Measurements from ENCODE around the gene LHFPL5. TPM values are rescaled to one million over a fixed set of nuclear protein-coding genes. Genes with fewer than 3 reads are reported as not detected.

LHFPL5 gene
- total and polyA plus RNA-seq, 2 of the 13 experiments (the other 11 are each of a cell fraction or from before 2014, with no cell fraction given): 0.03 TPM; not detected in 1

- no peaks in the 10 kb centered on the region for H3K79me2 ChIP-seq (ENCODE audit: insufficient read depth, low read length)
- 37% methylated on average over 5 of the region's 5 CpGs for WGBS (ENCODE audit: low lambda C conversion rate)
- peak; percentile 40 for FAIRE-seq
- intact Hi-C loops (cut with micrococcal nuclease; ENCODE audit: unreplicated experiment) (no loop called here), in situ Hi-C loops (cut with HindIII; ENCODE audit: extremely low pct_ligation_motif_present, low pct_unique_long_range_greater_than_20kb) (no loop called here)
- DNase-seq (ENCODE audit: low spot score): peak; percentile 33
- CTCF ChIA-PET (ENCODE audit: low intra/inter-chr PET ratio, low total read pairs): no interaction called here
- peak overlapping the region in 2 of 3 experiments; percentile 9 to 10; a peak in 1 of 6 replicates for H3K4me3 ChIP-seq (replicated peaks in 1 of 3; ENCODE audit: insufficient read depth in 1 of 3, low read depth in 2 of 3, low read length in 3 of 3)
- peak overlapping the region; percentile 56 for H3K4me2 ChIP-seq (ENCODE audit: low read depth, low read length)
- H3K9me3 ChIP-seq (ENCODE audit: low read length): no peaks in the 10 kb centered on the region
- no peaks in the 10 kb centered on the region for H3K27me3 ChIP-seq (ENCODE audit: control insufficient read depth in 1 of 2, insufficient read depth in 2 of 2, low read length in 2 of 2)
- no peak overlapping the region for H3K9ac ChIP-seq (ENCODE audit: insufficient read depth, low read depth, low read length)
- peak overlapping the region; percentile 47 for H3K27ac ChIP-seq (ENCODE audit: extremely low read length, insufficient read depth, low read length)
- peaks cover 2 to 30% of the 10 kb centered on the region in 2 experiments; a peak in 4 of 5 replicates for H3K36me3 ChIP-seq (replicated peaks in 1 of 2; ENCODE audit: control insufficient read depth in 1 of 2, insufficient read depth in 2 of 2, low read length in 2 of 2)
- ATAC-seq: peak; percentile 85
- no peaks in the 10 kb centered on the region for H4K20me1 ChIP-seq (ENCODE audit: insufficient read depth, low read length)
- BruUV-seq (replicated peaks): no TSS peak
- POLR2A ChIA-PET: interaction anchor here (0.7 kb wide), 1 partner anchor 15 kb away, joined by 3 read pairs; no protein-coding TSS in a partner anchor
- no peak overlapping the region for H2AFZ ChIP-seq (ENCODE audit: low read length)
- H3K4me1 ChIP-seq (ENCODE audit: insufficient read depth, low read length): peaks cover 16% of the 10 kb centered on the region
- TF ChIP-seq ZNF143 (CRISPR knock-in tag; IDR thresholded peaks at IDR 0.05) (no peak), ZNF883 (CRISPR knock-in tag; IDR thresholded peaks at IDR 0.05; ENCODE audit: not compliant biosample characterization) (no peak), PLSCR1 (CRISPR knock-in tag; IDR thresholded peaks at IDR 0.05; ENCODE audit: borderline replicate concordance) (no peak), ZFP91 (CRISPR knock-in tag; IDR thresholded peaks at IDR 0.05; ENCODE audit: borderline replicate concordance) (no peak), MXI1 (IDR thresholded peaks at IDR 0.05; ENCODE audit: borderline replicate concordance, low read depth, low read length) (no peak), PAXIP1 (CRISPR knock-in tag; conservative IDR thresholded peaks at IDR 0.05) (peak; percentile 55), STAT6 (CRISPR knock-in tag; IDR thresholded peaks at IDR 0.05; ENCODE audit: borderline replicate concordance) (0 out of 2 replicates have a peak, but pooled peaks have one; percentile 20), GLMP (CRISPR knock-in tag; IDR thresholded peaks at IDR 0.05; ENCODE audit: borderline replicate concordance) (no peak), CEBPG (CRISPR knock-in tag; IDR thresholded peaks at IDR 0.05) (peak; percentile 81), CENPT (CRISPR knock-in tag; IDR thresholded peaks at IDR 0.05; ENCODE audit: low read depth) (no peak), CBX2 (IDR thresholded peaks at IDR 0.05; ENCODE audit: low read depth, low read length) (no peak), CBX2 (CRISPR knock-in tag; IDR thresholded peaks at IDR 0.05; ENCODE audit: low read depth) (no peak), RFX3 (CRISPR knock-in tag; IDR thresholded peaks at IDR 0.05) (no peak)
These were observed 26.3 kb downstream of the LHFPL5 start for GRCh38 chr6:35831257-35832007.
